DMS53 (cell line): ENCODE measurements around the gene CDR2L.
"Not testable (repeated sequence)": the region's sequence is repeated elsewhere in the genome, so short reads cannot be mapped to it uniquely, and the experiment has no call there.

ENCODE experiments used
- DNase-seq: peaks from one replicate; lab custom pipeline; 2025; lab: John Stamatoyannopoulos, UW

The CDR2L gene

GRCh38 chr17:74959826-74960515 lies 27.5 kb upstream of the CDR2L start:
- peak; percentile 27 for DNase-seq

- peak; percentile 62 for DNase-seq
Measured at GRCh38 chr17:74960570-74961342, 26.7 kb upstream of the CDR2L start.

GRCh38 chr17:74961657-74962350 lies 25.6 kb upstream of the CDR2L start:
- peak; percentile 96 for DNase-seq

- no peak for DNase-seq
Measured at GRCh38 chr17:74962622-74963394, 24.6 kb upstream of the CDR2L start.

- DNase-seq: no peak
Measured at GRCh38 chr17:74963656-74964055, 23.8 kb upstream of the CDR2L start.

- DNase-seq: no peak
Measured at GRCh38 chr17:74964246-74964761, 23.1 kb upstream of the CDR2L start.

- DNase-seq: no peak
Measured at GRCh38 chr17:74964988-74965622, 22.3 kb upstream of the CDR2L start.

GRCh38 chr17:74968361-74968780 lies 19.1 kb upstream of the CDR2L start:
- peak; percentile 73 for DNase-seq

- DNase-seq: not testable (repeated sequence)
Measured at GRCh38 chr17:74969501-74969900, 17.9 kb upstream of the CDR2L start.

GRCh38 chr17:74970395-74970794 lies 17.0 kb upstream of the CDR2L start:
- no peak for DNase-seq

GRCh38 chr17:74971069-74971841 lies 16.2 kb upstream of the CDR2L start:
- DNase-seq: no peak

GRCh38 chr17:74971842-74972106 lies 15.7 kb upstream of the CDR2L start:
- DNase-seq: no peak

GRCh38 chr17:74972107-74972972 lies 15.1 kb upstream of the CDR2L start, which contains the start of gene HID1:
TSS of gene HID1 (minus strand) at chr17:74972759. CDS start at chr17:74972656, 103 bp downstream.
- DNase-seq: peak; percentile 92

GRCh38 chr17:74972973-74973328 lies 14.5 kb upstream of the CDR2L start:
- no peak for DNase-seq

GRCh38 chr17:74975943-74976342 lies 11.5 kb upstream of the CDR2L start:
- DNase-seq: no peak

GRCh38 chr17:74977802-74978201 lies 9.6 kb upstream of the CDR2L start:
- DNase-seq: no peak

- no peak for DNase-seq
Measured at GRCh38 chr17:74978240-74978639, 9.2 kb upstream of the CDR2L start.

GRCh38 chr17:74979408-74980146 lies 7.9 kb upstream of the CDR2L start:
- no peak for DNase-seq

- DNase-seq: no peak
Measured at GRCh38 chr17:74981318-74981978, 6.0 kb upstream of the CDR2L start.
